HepG2 (cell line): ENCODE results near the gene ATIC. TPM values are rescaled to one million over a fixed set of nuclear protein-coding genes. Genes with fewer than 3 reads are reported as not detected.

Experiments used
- BORCS8-MEF2B ChIP-seq: sonication (generic); formaldehyde crosslinking; IDR thresholded peaks from 2 replicates; pipeline ENCODE4 v1.8.0; 2022; ENCODE audit warnings: mild to moderate bottlenecking, missing genetic modification reagents
- CREB1 ChIP-seq, 2 experiments: fragments of 450-650 bp in 1 of 2; IDR thresholded peaks; 2 replicates each; pipeline ENCODE4 v1.6.1; 2016 to 2017; ENCODE audit warnings: control low read depth in 1 of 2, mild to moderate bottlenecking in 1 of 2, missing compliant biosample characterization in 1 of 2, missing genetic modification characterization in 1 of 2
- HNRNPH1 ChIP-seq: fragments of 200-400 bp; formaldehyde crosslinking; optimal IDR thresholded peaks from 2 replicates; pipeline ENCODE3; 2017; ENCODE audit warnings: mild to moderate bottlenecking, low read depth, low read length
- MEIS1 ChIP-seq: sonication (generic); formaldehyde crosslinking; IDR thresholded peaks from 2 replicates; pipeline ENCODE4 v1.9.0; 2021; ENCODE audit warnings: mild to moderate bottlenecking, missing genetic modification reagents, moderate library complexity, borderline replicate concordance
- NCOA2 ChIP-seq: sonication (generic); formaldehyde crosslinking; IDR thresholded peaks from 2 replicates; pipeline ENCODE4 v1.8.0; 2022; ENCODE audit warnings: inconsistent platforms
- NONO ChIP-seq, 2 experiments: fragments of 450-650 bp in 1 of 2; sonication (generic) in 1 of 2; formaldehyde crosslinking in 1 of 2; IDR thresholded peaks in 1 of 2; conservative IDR thresholded peaks in 1 of 2; 2 replicates each; pipeline versions ENCODE4 v1.6.1 to v1.8.0; 2017 to 2022; ENCODE audit warnings: mild to moderate bottlenecking in 1 of 2, missing genetic modification reagents in 1 of 2, moderate library complexity in 1 of 2
- POLR2G ChIP-seq: fragments of 200-400 bp; formaldehyde crosslinking; IDR thresholded peaks from 2 replicates; pipeline ENCODE4 v1.6.1; 2018; ENCODE audit warnings: mild to moderate bottlenecking, low read depth, low read length, moderate library complexity
- ZC3H4 ChIP-seq: sonication (generic); formaldehyde crosslinking; IDR thresholded peaks from 2 replicates; pipeline ENCODE4 v1.4.0; 2020; ENCODE audit warnings: missing genetic modification reagents, borderline replicate concordance
- ZFP37 ChIP-seq: sonication (generic); formaldehyde crosslinking; IDR thresholded peaks from 2 replicates; pipeline ENCODE4 v1.4.0; 2020; ENCODE audit warnings: missing genetic modification reagents, borderline replicate concordance
- ZFY ChIP-seq: sonication (generic); formaldehyde crosslinking; IDR thresholded peaks from 2 replicates; pipeline ENCODE4 v1.4.0; 2020; ENCODE audit warnings: missing genetic modification reagents
- ZKSCAN5 ChIP-seq: sonication (generic); formaldehyde crosslinking; IDR thresholded peaks from 2 replicates; pipeline ENCODE4 v1.5.1; 2020; ENCODE audit warnings: mild to moderate bottlenecking, missing genetic modification reagents
- ZNF605 ChIP-seq: sonication (generic); formaldehyde crosslinking; IDR thresholded peaks from 2 replicates; pipeline ENCODE4 v1.8.0; 2022; ENCODE audit warnings: mild to moderate bottlenecking, missing genetic modification reagents
- ZNF768 ChIP-seq: sonication (generic); formaldehyde crosslinking; IDR thresholded peaks from 2 replicates; pipeline ENCODE4 v1.4.0; 2020; ENCODE audit warnings: missing genetic modification reagents
- polyA plus RNA-seq, 8 experiments: library from polyadenylated mRNA; depleted of rRNA in 3 of 8; stranded (reverse) in 7 of 8; unstranded in 1 of 8; fragments of >200 nt; fragmentation: Illumina TruSeq in 4 of 8; extraction: Trizol in 4 of 8; gene quantifications; 2 replicates each; pipeline versions ENCODE4 v1.2.1 to v1.2.3, GENCODE V29; 2011 to 2016; ENCODE audit warnings: low read depth in 4 of 8, missing spikeins in 1 of 8, mixed read lengths in 1 of 8; ENCODE audit not compliant: insufficient read depth in 1 of 8
- total RNA-seq, 5 experiments: library from RNA; depleted of rRNA; stranded (reverse); fragments of >200 nt; fragmentation: Illumina TruSeq; extraction: Trizol; gene quantifications; 2 replicates each; pipeline ENCODE4 v1.2.3, GENCODE V29; 2016; ENCODE audit warnings: low read depth in 1 of 5
- TF ChIP-seq, protein P1 (sequence below): sonication (generic); formaldehyde crosslinking; IDR thresholded peaks from 2 replicates; pipeline ENCODE4 v1.4.0; 2020; ENCODE audit warnings: missing genetic modification reagents
- TF ChIP-seq, protein P2 (sequence below): sonication (generic); formaldehyde crosslinking; IDR thresholded peaks from 2 replicates; pipeline ENCODE4 v1.9.0; 2022; ENCODE audit warnings: missing genetic modification reagents, mild to moderate bottlenecking, borderline replicate concordance
- TF ChIP-seq, protein P3 (sequence below): sonication (generic); formaldehyde crosslinking; IDR thresholded peaks from 2 replicates; pipeline ENCODE4 v1.5.1; 2020; ENCODE audit warnings: mild to moderate bottlenecking, missing genetic modification reagents, moderate library complexity

ATIC gene
- total and polyA plus RNA-seq, 2 of the 13 experiments (the other 11 are each of a cell fraction or from before 2014, with no cell fraction given) = 89.8 to 146 TPM

DNA sequence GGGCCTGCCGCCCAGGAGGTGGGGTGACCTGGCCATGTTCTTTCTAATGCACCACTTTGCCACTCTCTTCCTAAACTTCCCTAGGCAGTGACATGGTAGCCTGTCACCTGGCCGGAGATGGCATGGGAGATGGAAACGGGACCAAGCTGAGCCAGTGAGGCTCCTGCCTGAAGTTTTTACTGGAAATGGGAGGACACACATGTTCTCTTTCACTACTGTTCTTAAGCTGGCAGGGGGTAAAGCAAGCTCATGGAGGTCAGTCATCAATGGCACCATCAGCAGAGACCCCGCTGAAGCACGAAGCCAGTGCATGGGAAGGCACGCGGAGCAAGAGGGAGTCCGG is 50.7 kb downstream of the ATIC start (continued):
- TF ChIP-seq, protein P1, sequence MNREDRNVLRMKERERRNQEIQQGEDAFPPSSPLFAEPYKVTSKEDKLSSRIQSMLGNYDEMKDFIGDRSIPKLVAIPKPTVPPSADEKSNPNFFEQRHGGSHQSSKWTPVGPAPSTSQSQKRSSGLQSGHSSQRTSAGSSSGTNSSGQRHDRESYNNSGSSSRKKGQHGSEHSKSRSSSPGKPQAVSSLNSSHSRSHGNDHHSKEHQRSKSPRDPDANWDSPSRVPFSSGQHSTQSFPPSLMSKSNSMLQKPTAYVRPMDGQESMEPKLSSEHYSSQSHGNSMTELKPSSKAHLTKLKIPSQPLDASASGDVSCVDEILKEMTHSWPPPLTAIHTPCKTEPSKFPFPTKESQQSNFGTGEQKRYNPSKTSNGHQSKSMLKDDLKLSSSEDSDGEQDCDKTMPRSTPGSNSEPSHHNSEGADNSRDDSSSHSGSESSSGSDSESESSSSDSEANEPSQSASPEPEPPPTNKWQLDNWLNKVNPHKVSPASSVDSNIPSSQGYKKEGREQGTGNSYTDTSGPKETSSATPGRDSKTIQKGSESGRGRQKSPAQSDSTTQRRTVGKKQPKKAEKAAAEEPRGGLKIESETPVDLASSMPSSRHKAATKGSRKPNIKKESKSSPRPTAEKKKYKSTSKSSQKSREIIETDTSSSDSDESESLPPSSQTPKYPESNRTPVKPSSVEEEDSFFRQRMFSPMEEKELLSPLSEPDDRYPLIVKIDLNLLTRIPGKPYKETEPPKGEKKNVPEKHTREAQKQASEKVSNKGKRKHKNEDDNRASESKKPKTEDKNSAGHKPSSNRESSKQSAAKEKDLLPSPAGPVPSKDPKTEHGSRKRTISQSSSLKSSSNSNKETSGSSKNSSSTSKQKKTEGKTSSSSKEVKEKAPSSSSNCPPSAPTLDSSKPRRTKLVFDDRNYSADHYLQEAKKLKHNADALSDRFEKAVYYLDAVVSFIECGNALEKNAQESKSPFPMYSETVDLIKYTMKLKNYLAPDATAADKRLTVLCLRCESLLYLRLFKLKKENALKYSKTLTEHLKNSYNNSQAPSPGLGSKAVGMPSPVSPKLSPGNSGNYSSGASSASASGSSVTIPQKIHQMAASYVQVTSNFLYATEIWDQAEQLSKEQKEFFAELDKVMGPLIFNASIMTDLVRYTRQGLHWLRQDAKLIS = peak; percentile 1; the same call in 1 of the 2 replicates
- TF ChIP-seq ZNF605 (CRISPR knock-in tag) (0 out of 2 replicates have a peak, but pooled peaks have one; percentile 33), POLR2G (0 out of 2 replicates have a peak, but pooled peaks have one; percentile 42), NCOA2 (CRISPR knock-in tag) (no peak), NONO (IDR thresholded peaks at IDR 0.05) (no peak), NONO (CRISPR knock-in tag; conservative IDR thresholded peaks at IDR 0.05) (0 out of 2 replicates have a peak, but pooled peaks have one; percentile 20), ZC3H4 (CRISPR knock-in tag) (0 out of 2 replicates have a peak, but pooled peaks have one; percentile 55), CREB1 (IDR thresholded peaks at IDR 0.05) (no peak), CREB1 (CRISPR knock-in tag; IDR thresholded peaks at IDR 0.05) (no peak), ZFP37 (no peak), ZNF768 (CRISPR knock-in tag) (0 out of 2 replicates have a peak, but pooled peaks have one; percentile 16), BORCS8-MEF2B (CRISPR knock-in tag) (peak; percentile 62; the same call in 1 of the 2 replicates), MEIS1 (no peak), ZKSCAN5 (CRISPR knock-in tag) (no peak), HNRNPH1 (peak; percentile 55), ZFY (CRISPR knock-in tag) (no peak)
- TF ChIP-seq, protein P2, sequence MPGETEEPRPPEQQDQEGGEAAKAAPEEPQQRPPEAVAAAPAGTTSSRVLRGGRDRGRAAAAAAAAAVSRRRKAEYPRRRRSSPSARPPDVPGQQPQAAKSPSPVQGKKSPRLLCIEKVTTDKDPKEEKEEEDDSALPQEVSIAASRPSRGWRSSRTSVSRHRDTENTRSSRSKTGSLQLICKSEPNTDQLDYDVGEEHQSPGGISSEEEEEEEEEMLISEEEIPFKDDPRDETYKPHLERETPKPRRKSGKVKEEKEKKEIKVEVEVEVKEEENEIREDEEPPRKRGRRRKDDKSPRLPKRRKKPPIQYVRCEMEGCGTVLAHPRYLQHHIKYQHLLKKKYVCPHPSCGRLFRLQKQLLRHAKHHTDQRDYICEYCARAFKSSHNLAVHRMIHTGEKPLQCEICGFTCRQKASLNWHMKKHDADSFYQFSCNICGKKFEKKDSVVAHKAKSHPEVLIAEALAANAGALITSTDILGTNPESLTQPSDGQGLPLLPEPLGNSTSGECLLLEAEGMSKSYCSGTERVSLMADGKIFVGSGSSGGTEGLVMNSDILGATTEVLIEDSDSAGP = peak; percentile 48
- TF ChIP-seq, protein P3, sequence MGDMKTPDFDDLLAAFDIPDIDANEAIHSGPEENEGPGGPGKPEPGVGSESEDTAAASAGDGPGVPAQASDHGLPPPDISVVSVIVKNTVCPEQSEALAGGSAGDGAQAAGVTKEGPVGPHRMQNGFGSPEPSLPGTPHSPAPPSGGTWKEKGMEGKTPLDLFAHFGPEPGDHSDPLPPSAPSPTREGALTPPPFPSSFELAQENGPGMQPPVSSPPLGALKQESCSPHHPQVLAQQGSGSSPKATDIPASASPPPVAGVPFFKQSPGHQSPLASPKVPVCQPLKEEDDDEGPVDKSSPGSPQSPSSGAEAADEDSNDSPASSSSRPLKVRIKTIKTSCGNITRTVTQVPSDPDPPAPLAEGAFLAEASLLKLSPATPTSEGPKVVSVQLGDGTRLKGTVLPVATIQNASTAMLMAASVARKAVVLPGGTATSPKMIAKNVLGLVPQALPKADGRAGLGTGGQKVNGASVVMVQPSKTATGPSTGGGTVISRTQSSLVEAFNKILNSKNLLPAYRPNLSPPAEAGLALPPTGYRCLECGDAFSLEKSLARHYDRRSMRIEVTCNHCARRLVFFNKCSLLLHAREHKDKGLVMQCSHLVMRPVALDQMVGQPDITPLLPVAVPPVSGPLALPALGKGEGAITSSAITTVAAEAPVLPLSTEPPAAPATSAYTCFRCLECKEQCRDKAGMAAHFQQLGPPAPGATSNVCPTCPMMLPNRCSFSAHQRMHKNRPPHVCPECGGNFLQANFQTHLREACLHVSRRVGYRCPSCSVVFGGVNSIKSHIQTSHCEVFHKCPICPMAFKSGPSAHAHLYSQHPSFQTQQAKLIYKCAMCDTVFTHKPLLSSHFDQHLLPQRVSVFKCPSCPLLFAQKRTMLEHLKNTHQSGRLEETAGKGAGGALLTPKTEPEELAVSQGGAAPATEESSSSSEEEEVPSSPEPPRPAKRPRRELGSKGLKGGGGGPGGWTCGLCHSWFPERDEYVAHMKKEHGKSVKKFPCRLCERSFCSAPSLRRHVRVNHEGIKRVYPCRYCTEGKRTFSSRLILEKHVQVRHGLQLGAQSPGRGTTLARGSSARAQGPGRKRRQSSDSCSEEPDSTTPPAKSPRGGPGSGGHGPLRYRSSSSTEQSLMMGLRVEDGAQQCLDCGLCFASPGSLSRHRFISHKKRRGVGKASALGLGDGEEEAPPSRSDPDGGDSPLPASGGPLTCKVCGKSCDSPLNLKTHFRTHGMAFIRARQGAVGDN (CRISPR knock-in tag) = peak; percentile 48
